ENCODE data around the gene HOXC10. TPM values are rescaled to one million over a fixed set of nuclear protein-coding genes. Genes with fewer than 3 reads are reported as not detected.

HOXC10 gene
- total RNA-seq, 3 donors from 2014 or later (not counting 1 experiment from before 2014, with no cell fraction given): not detected

- intact Hi-C loops (cut with micrococcal nuclease): no loop called here
- no peak for ATAC-seq
These were observed 39.8 kb downstream of the HOXC10 start for GRCh38 chr12:54024581-54025305.

GRCh38 chr12:54025499-54026405, 40.8 kb downstream of the HOXC10 start:
- no peak overlapping the region for H3K4me3 ChIP-seq (ENCODE audit: low read length)
- Mint-ChIP-seq H3K9me3 (no peaks in the 10 kb centered on the region), H3K27me3 (ENCODE audit: low read depth in 2 of 2) (peaks cover 75 to 87% of the 10 kb centered on the region in 2 donors), H3K4me1 (peaks cover 0 to 4% of the 10 kb centered on the region in 2 donors), H3K4me3 (no peak overlapping the region), H3K36me3 (no peaks in the 10 kb centered on the region), H3K27ac (no peak overlapping the region)
- no peak for DNase-seq
- no peak for TF ChIP-seq CTCF (IDR thresholded peaks at IDR 0.05)
- intact Hi-C loops (cut with micrococcal nuclease): no loop called here
- ATAC-seq: no peak
- no peaks in the 10 kb centered on the region for H3K9me3 ChIP-seq (ENCODE audit: control insufficient read depth, insufficient read depth, low read length)
- 33% methylated on average over 7 of the region's 7 CpGs for WGBS (ENCODE audit: insufficient coverage)
- no peak overlapping the region for H3K27ac ChIP-seq (ENCODE audit: low read length)
- H3K36me3 ChIP-seq (ENCODE audit: control insufficient read depth, insufficient read depth, low read length): no peaks in the 10 kb centered on the region
- peaks cover 3% of the 10 kb centered on the region for H3K4me1 ChIP-seq (ENCODE audit: control insufficient read depth, insufficient read depth, low read length)
- peaks cover 67% of the 10 kb centered on the region for H3K27me3 ChIP-seq (ENCODE audit: control insufficient read depth, insufficient read depth, low read length)

More at GRCh38 chr12:54024581-54025305, 39.8 kb downstream of the HOXC10 start:
- Histone ChIP-seq H3K27ac (ENCODE audit: low read length) (no peak overlapping the region), H3K4me3 (ENCODE audit: low read length) (no peak overlapping the region), H3K4me1 (ENCODE audit: control insufficient read depth, insufficient read depth, low read length) (peaks cover 3% of the 10 kb centered on the region), H3K9me3 (ENCODE audit: control insufficient read depth, insufficient read depth, low read length) (no peaks in the 10 kb centered on the region), H3K27me3 (ENCODE audit: control insufficient read depth, insufficient read depth, low read length) (peaks cover 59% of the 10 kb centered on the region), H3K36me3 (ENCODE audit: control insufficient read depth, insufficient read depth, low read length) (no peaks in the 10 kb centered on the region)
- no peak for TF ChIP-seq CTCF (IDR thresholded peaks at IDR 0.05)
- Mint-ChIP-seq H3K9me3 (no peaks in the 10 kb centered on the region), H3K4me1 (peaks cover 4 to 8% of the 10 kb centered on the region in 2 donors), H3K4me3 (no peak overlapping the region), H3K27ac (no peak overlapping the region), H3K27me3 (ENCODE audit: low read depth in 2 of 2) (peaks cover 71 to 81% of the 10 kb centered on the region in 2 donors), H3K36me3 (no peaks in the 10 kb centered on the region)
- no peak for DNase-seq
- WGBS (ENCODE audit: insufficient coverage): 87% methylated on average over 3 of the region's 5 CpGs

- WGBS (ENCODE audit: insufficient coverage): 13% methylated on average over 18 of the region's 22 CpGs
- Histone ChIP-seq H3K4me1 (ENCODE audit: control insufficient read depth, insufficient read depth, low read length) (peaks cover 3% of the 10 kb centered on the region), H3K4me3 (ENCODE audit: low read length) (no peak overlapping the region), H3K27ac (ENCODE audit: low read length) (no peak overlapping the region), H3K36me3 (ENCODE audit: control insufficient read depth, insufficient read depth, low read length) (no peaks in the 10 kb centered on the region), H3K27me3 (ENCODE audit: control insufficient read depth, insufficient read depth, low read length) (peaks cover 78% of the 10 kb centered on the region), H3K9me3 (ENCODE audit: control insufficient read depth, insufficient read depth, low read length) (no peaks in the 10 kb centered on the region)
- no peak overlapping the region for H3K4me3 Mint-ChIP-seq
- no peak for TF ChIP-seq CTCF (IDR thresholded peaks at IDR 0.05)
- no peaks in the 10 kb centered on the region for H3K36me3 Mint-ChIP-seq
- intact Hi-C loops (cut with micrococcal nuclease): no loop called here
- DNase-seq (no peak), ATAC-seq (no peak)
- H3K4me1 Mint-ChIP-seq: peaks cover 0 to 4% of the 10 kb centered on the region in 2 donors
- H3K9me3 Mint-ChIP-seq: no peaks in the 10 kb centered on the region
- H3K27ac Mint-ChIP-seq: no peak overlapping the region
- H3K27me3 Mint-ChIP-seq (ENCODE audit: low read depth in 2 of 2): peaks cover 78 to 87% of the 10 kb centered on the region in 2 donors
These were observed 41.9 kb downstream of the HOXC10 start for GRCh38 chr12:54026640-54027441.

All from natural killer cell (primary cell).